Tibial nerve (tissue), 3 donors: ENCODE results near the gene AKNA.

Experiments used
- CTCF ChIP-seq, 5 experiments: fragments of 200-600 bp in 3 of 5; fragments of 450-650 bp in 2 of 5; sonication (generic) in 3 of 5; IDR thresholded peaks; one replicate each; pipeline ENCODE4 v1.5.1; 2016 to 2019; ENCODE audit warnings: antibody characterized with exemption in 5 of 5, mild to moderate bottlenecking in 3 of 5, moderate library complexity in 2 of 5
- POLR2A ChIP-seq, 2 donors: fragments of 450-650 bp; IDR thresholded peaks; one replicate each; pipeline ENCODE4 v1.6.1; 2017; ENCODE audit warnings: antibody characterized with exemption in 2 of 2, mild to moderate bottlenecking in 2 of 2, moderate library complexity in 2 of 2

- TF ChIP-seq CTCF (IDR thresholded peaks at IDR 0.05) (no peak), POLR2A (IDR thresholded peaks at IDR 0.05) (no peak)
Observed at GRCh38 chr9:114421147-114421546, 33.4 kb upstream of the AKNA start.
